Spleen (tissue), 11 donors: ENCODE data around the gene KIF26B. TPM values are rescaled to one million over a fixed set of nuclear protein-coding genes. Genes with fewer than 3 reads are reported as not detected.
"Not testable (repeated sequence)": the region's sequence is repeated elsewhere in the genome, so short reads cannot be mapped to it uniquely, and the experiment has no call there.

Source experiments
- DNase-seq: peaks from one replicate; pipeline ENCODE4 v3.0.0-alpha.2; 2020
- H3K27ac ChIP-seq, 8 donors: fragments of 200-600 bp; sonication (generic) in 7 of 8; 1 replicate in 4 of 8; 2 replicates in 4 of 8; pipeline versions ENCODE4 v1.5.0 to v1.8.0; 2016 to 2021; ENCODE audit warnings: inconsistent platforms in 4 of 8, mild to moderate bottlenecking in 4 of 8, moderate library complexity in 1 of 8
- H3K27me3 ChIP-seq, 7 donors: fragments of 200-600 bp; sonication (generic) in 6 of 7; replicated peaks in 1 of 7; 1 replicate in 4 of 7; 2 replicates in 3 of 7; pipeline versions ENCODE4 v1.5.0 to v1.8.0; 2016 to 2021; ENCODE audit warnings: inconsistent platforms in 3 of 7, mild to moderate bottlenecking in 1 of 7
- H3K36me3 ChIP-seq, 6 donors: fragments of 200-600 bp; sonication (generic) in 5 of 6; 1 replicate in 4 of 6; 2 replicates in 2 of 6; pipeline versions ENCODE4 v1.5.0 to v1.8.0; 2016 to 2021; ENCODE audit warnings: inconsistent platforms in 2 of 6
- H3K4me1 ChIP-seq, 6 donors: fragments of 200-600 bp; sonication (generic) in 5 of 6; 1 replicate in 3 of 6; 2 replicates in 3 of 6; pipeline versions ENCODE4 v1.5.0 to v1.8.0; 2016 to 2021; ENCODE audit warnings: inconsistent platforms in 3 of 6
- H3K4me3 ChIP-seq, 8 donors: fragments of 200-600 bp; sonication (generic) in 7 of 8; 1 replicate in 4 of 8; 2 replicates in 4 of 8; pipeline versions ENCODE4 v1.5.0 to v1.8.0; 2016 to 2021; ENCODE audit warnings: inconsistent platforms in 4 of 8, mild to moderate bottlenecking in 4 of 8, moderate library complexity in 2 of 8
- H3K9me3 ChIP-seq, 8 donors: fragments of 200-600 bp; sonication (generic) in 7 of 8; 1 replicate in 4 of 8; 2 replicates in 4 of 8; pipeline versions ENCODE4 v1.5.0 to v1.8.0; 2016 to 2021; ENCODE audit warnings: inconsistent platforms in 4 of 8
- CTCF ChIP-seq, 11 experiments: fragments of 200-600 bp in 7 of 11; fragments of 450-650 bp in 4 of 11; sonication (generic) in 4 of 11; IDR thresholded peaks in 8 of 11; conservative IDR thresholded peaks in 3 of 11; 1 replicate in 7 of 11; 2 replicates in 4 of 11; pipeline versions ENCODE4 v1.4.0 to v1.8.0; 2016 to 2021; ENCODE audit warnings: antibody characterized with exemption in 11 of 11, inconsistent platforms in 4 of 11, mild to moderate bottlenecking in 1 of 11
- POLR2A ChIP-seq, 3 donors: fragments of 450-650 bp; IDR thresholded peaks; one replicate each; pipeline ENCODE4 v1.5.1; 2017; ENCODE audit warnings: antibody characterized with exemption in 3 of 3, mild to moderate bottlenecking in 1 of 3
- POLR2AphosphoS5 ChIP-seq, 3 donors: sonication (generic); formaldehyde crosslinking; IDR thresholded peaks; one replicate each; pipeline ENCODE4 v1.5.1; 2017; ENCODE audit warnings: antibody characterized with exemption in 3 of 3
- WGBS, 5 donors: extraction: QIAGEN DNeasy Blood & Tissue Kit in 3 of 5; methylation state at CpG; one replicate each; pipeline versions ENCODE4 v1.1.5 to v1.1.7; 2013 to 2018; 5-methylcytosine and 5-hydroxymethylcytosine counted together
- intact Hi-C: fragments of 100-400 bp; cut with DNase I; formaldehyde crosslinking; loops from one replicate; pipeline ENCODE4 v1.15.0; 2023; ENCODE audit warnings: low total_unique reads
- polyA plus RNA-seq, 3 donors: library from polyadenylated mRNA; stranded (reverse); fragments of 200-250 nt; gene quantifications; one replicate each; pipeline ENCODE4 v1.2.1, GENCODE V29; 2013
- total RNA-seq, 7 donors: library from RNA; depleted of rRNA in 3 of 7; stranded (reverse); fragments of >200 nt in 3 of 7; fragmentation: NEBNext Ultra II Directional in 4 of 7; extraction: Animal tissue kit (Norgen Biotek cat#: 25700) in 4 of 7; gene quantifications; one replicate each; pipeline versions ENCODE4 v1.1.0 to v1.2.1, GENCODE V29; 2016 to 2021
- donor health status: healthy with polysubstance abuse.
- donor health status: DM: no; HTN: no; CAD: no; lungs with moderate emphysema.
- donor health status: DM: no; HTN: no; CAD: no.
- donor health status: Bipolar disorder and iron deficiency.
- donor health status: healthy.
- donor health status: DM: no; HTN: no; CAD: no.
- donor health status: DM: yes; HTN: yes; CAD: no.

The KIF26B gene
- total and polyA plus RNA-seq, 10 donors = 0.07 to 4.5 (median 0.60) TPM; not detected in 1

- Histone ChIP-seq H3K4me3 (no peak overlapping the region), H3K4me1 (no peaks in the 10 kb centered on the region), H3K36me3 (no peaks in the 10 kb centered on the region), H3K27ac (no peak overlapping the region), H3K9me3 (no peaks in the 10 kb centered on the region), H3K27me3 (no peaks in the 10 kb centered on the region)
- WGBS, 5 donors = 83 to 85% (median 83%) methylated on average over 4 of the region's 4 CpGs
- no peak for TF ChIP-seq CTCF (IDR thresholded peaks at IDR 0.05 in 8 of 11, conservative IDR thresholded peaks at IDR 0.05 in 3 of 11)
- TF ChIP-seq POLR2AphosphoS5 (IDR thresholded peaks at IDR 0.05) = no peak
- TF ChIP-seq POLR2A (IDR thresholded peaks at IDR 0.05) = no peak
- intact Hi-C loops = no loop called here
- DNase-seq = no peak
These were observed 179.4 kb downstream of the KIF26B start for GRCh38 chr1:245334235-245334634.

GRCh38 chr1:245334827-245335490 is 180.2 kb downstream of the KIF26B start:
- no peaks in the 10 kb centered on the region for H3K27me3 ChIP-seq
- no peaks in the 10 kb centered on the region for H3K36me3 ChIP-seq
- TF ChIP-seq POLR2A (IDR thresholded peaks at IDR 0.05) (no peak), POLR2AphosphoS5 (IDR thresholded peaks at IDR 0.05) (no peak), CTCF (IDR thresholded peaks at IDR 0.05 in 8 of 11, conservative IDR thresholded peaks at IDR 0.05 in 3 of 11) (no peak)
- H3K9me3 ChIP-seq = no peaks in the 10 kb centered on the region
- intact Hi-C loops = no loop called here
- H3K27ac ChIP-seq = no peak overlapping the region
- WGBS, 5 donors = 89 to 93% (median 92%) methylated on average over 9 of the region's 9 CpGs
- no peaks in the 10 kb centered on the region for H3K4me1 ChIP-seq
- no peak overlapping the region for H3K4me3 ChIP-seq
- no peak for DNase-seq

- H3K27ac ChIP-seq, H3K27me3 ChIP-seq, H3K9me3 ChIP-seq, intact Hi-C loops, H3K4me3 ChIP-seq, DNase-seq, H3K36me3 ChIP-seq, H3K4me1 ChIP-seq: not testable (repeated sequence)
- 77 to 86% (median 83%) methylated on average over 22 of the region's 22 CpGs for WGBS, 5 donors
These were observed 180.9 kb downstream of the KIF26B start for GRCh38 chr1:245335684-245336083.

- H3K9me3 ChIP-seq = no peaks in the 10 kb centered on the region
- 83 to 90% (median 87%) methylated on average over 22 of the region's 22 CpGs for WGBS, 5 donors
- H3K36me3 ChIP-seq = no peaks in the 10 kb centered on the region
- no peak for DNase-seq
- H3K27me3 ChIP-seq = no peaks in the 10 kb centered on the region
- TF ChIP-seq CTCF (IDR thresholded peaks at IDR 0.05 in 8 of 11, conservative IDR thresholded peaks at IDR 0.05 in 3 of 11) (no peak), POLR2AphosphoS5 (IDR thresholded peaks at IDR 0.05) (no peak)
- no peak overlapping the region for H3K4me3 ChIP-seq
- H3K4me1 ChIP-seq = no peaks in the 10 kb centered on the region
- no peak overlapping the region for H3K27ac ChIP-seq
- intact Hi-C loops = no loop called here
These were observed 181.6 kb downstream of the KIF26B start for GRCh38 chr1:245336149-245336983.

GRCh38 chr1:245336984-245337355 is 182.2 kb downstream of the KIF26B start:
- H3K4me1 ChIP-seq, H3K9me3 ChIP-seq, DNase-seq, intact Hi-C loops, H3K36me3 ChIP-seq, H3K27me3 ChIP-seq, H3K27ac ChIP-seq, H3K4me3 ChIP-seq: not testable (repeated sequence)
- 89 to 98% (median 98%) methylated on average over 2 of the region's 2 CpGs for WGBS, 5 donors
